Activated T-cell treated with anti-CD3 and anti-CD28 coated beads for 4 hours (primary cell): ENCODE data around the gene MTCH2.
"Not testable (repeated sequence)": the region's sequence is repeated elsewhere in the genome, so short reads cannot be mapped to it uniquely, and the experiment has no call there.

Experiments
- DNase-seq: peaks from one replicate; pipeline ENCODE4 v3.0.0-alpha.2; 2020

MTCH2 gene

GRCh38 chr11:47642099-47642855 is at the start of gene MTCH2:
MTCH2 (minus strand) TSS chr11:47642559; CDS start chr11:47642465, 94 bp downstream.
- peak; percentile 94 for DNase-seq

- no peak for DNase-seq
Observed at GRCh38 chr11:47691979-47692378, 49.6 kb upstream of the MTCH2 start.

- no peak for DNase-seq
Observed at GRCh38 chr11:47689480-47689879, 47.1 kb upstream of the MTCH2 start.

GRCh38 chr11:47688991-47689390 is 46.6 kb upstream of the MTCH2 start:
- DNase-seq: no peak

- DNase-seq: no peak
Observed at GRCh38 chr11:47688111-47688510, 45.8 kb upstream of the MTCH2 start.

- DNase-seq: not testable (repeated sequence)
Observed at GRCh38 chr11:47686704-47687103, 44.3 kb upstream of the MTCH2 start.

- no peak for DNase-seq
Observed at GRCh38 chr11:47686151-47686550, 43.8 kb upstream of the MTCH2 start.

- DNase-seq: no peak
Observed at GRCh38 chr11:47675851-47676250, 33.5 kb upstream of the MTCH2 start.

GRCh38 chr11:47672283-47672730 is 29.9 kb upstream of the MTCH2 start:
- no peak for DNase-seq

- DNase-seq: no peak
Observed at GRCh38 chr11:47669856-47670255, 27.5 kb upstream of the MTCH2 start.

GRCh38 chr11:47668665-47669064 is 26.3 kb upstream of the MTCH2 start:
- no peak for DNase-seq

- DNase-seq: no peak
Observed at GRCh38 chr11:47667555-47667954, 25.2 kb upstream of the MTCH2 start.

GRCh38 chr11:47667135-47667534 is 24.8 kb upstream of the MTCH2 start:
- DNase-seq: no peak

- DNase-seq: not testable (repeated sequence)
Observed at GRCh38 chr11:47664936-47665335, 22.6 kb upstream of the MTCH2 start.

GRCh38 chr11:47661245-47661644 is 18.9 kb upstream of the MTCH2 start:
- DNase-seq: no peak

- no peak for DNase-seq
Observed at GRCh38 chr11:47659276-47659675, 16.9 kb upstream of the MTCH2 start.

GRCh38 chr11:47656260-47656885 is 14.0 kb upstream of the MTCH2 start:
- no peak for DNase-seq

- DNase-seq: no peak
Observed at GRCh38 chr11:47651818-47652469, 9.6 kb upstream of the MTCH2 start.

- no peak for DNase-seq
Observed at GRCh38 chr11:47649276-47649675, 6.9 kb upstream of the MTCH2 start.

GRCh38 chr11:47646019-47646418 is 3.7 kb upstream of the MTCH2 start:
- DNase-seq: no peak

GRCh38 chr11:47645500-47645899 is 3.1 kb upstream of the MTCH2 start:
- no peak for DNase-seq

GRCh38 chr11:47641600-47642098 is 710 bp downstream of the MTCH2 start:
- no peak for DNase-seq

- not testable (repeated sequence) for DNase-seq
Observed at GRCh38 chr11:47640506-47640905, 1.9 kb downstream of the MTCH2 start.

GRCh38 chr11:47636331-47636730 is 6.0 kb downstream of the MTCH2 start:
- not testable (repeated sequence) for DNase-seq
